ENCODE measurements around the gene F5.
"Not testable (repeated sequence)": the region's sequence is repeated elsewhere in the genome, so short reads cannot be mapped to it uniquely, and the experiment has no call there.

F5 gene

DNA sequence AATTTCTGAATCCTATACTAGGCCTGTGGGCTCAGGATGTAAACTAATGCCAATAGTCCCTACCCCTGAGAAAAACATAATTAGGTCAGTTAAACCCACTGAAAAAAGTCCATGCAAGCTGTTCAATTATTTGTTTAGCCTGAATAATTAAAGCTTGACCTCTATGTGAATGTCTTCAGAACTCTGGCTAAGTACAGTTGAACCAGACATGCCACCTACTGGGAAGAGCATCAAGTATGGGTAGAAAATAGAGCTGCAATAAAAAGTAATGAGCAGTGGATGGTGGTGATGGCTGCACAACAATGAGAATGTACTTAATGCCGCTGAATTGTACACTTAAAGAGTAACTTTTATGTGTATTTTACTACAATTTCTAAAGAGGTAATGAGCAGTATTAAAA is 76.9 kb downstream of the F5 start:
- no peak for DNase-seq (ENCODE audit: low read depth, low spot score)

DNA sequence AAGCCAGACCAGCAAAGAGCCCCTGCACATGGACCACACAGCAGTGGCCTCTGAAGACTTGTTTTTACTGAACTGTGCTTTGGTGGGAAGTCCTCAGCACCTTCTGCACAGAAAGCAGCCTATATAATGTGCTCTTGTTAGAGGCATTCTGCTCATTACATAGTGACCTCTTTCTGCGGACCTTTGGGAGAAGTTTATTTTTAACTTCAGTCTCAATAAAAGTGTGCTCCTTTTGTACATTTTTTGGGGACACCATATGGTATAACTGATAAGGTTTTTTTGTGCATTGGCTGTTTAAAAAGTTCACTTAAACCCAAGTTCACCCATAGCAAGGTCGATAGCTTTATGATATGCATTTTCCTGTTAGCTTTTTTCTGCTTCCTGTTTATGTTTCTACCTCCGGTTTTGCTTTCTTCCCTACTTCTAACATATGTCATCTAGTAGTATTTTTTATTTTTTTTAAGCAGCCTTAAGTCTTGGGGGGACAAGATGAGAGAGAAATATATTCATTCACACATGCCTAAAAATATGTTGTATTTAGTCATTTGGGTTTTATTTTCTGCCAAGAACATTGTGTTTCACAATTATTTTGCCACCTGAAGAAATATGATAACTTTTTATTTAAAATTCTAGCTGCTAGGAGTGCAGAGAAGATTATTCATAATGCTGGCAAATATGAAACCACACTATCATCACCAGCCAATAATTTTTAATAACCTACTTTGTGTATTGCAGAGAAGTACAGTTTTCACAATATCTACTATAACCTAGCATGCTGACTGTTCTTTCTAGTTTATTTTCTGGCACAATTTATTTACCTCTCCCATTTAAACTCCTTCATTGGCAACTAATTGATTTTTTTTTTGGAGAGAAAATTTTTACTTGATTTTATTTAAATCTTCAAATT is 77.6 kb downstream of the F5 start:
- no peak for DNase-seq (ENCODE audit: low read depth, low spot score)

DNA sequence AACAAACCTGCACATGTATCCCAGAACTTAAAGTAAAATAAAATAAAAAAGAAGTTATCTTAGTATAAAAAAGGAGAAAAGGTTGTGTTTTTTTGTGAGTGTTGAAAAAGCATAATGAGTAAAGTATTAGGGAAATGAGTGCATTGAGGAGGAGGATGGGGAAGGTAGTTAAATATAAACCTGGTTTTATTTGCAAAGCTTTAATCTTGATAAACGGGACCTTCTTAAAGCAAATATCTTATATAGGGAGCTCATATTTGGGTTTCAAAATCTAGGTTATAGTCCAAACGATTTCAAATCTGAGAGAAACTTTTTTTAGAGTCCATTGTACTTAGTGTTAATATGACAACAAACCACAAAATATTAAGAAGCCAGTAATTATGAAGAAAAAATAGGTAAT is 78.9 kb downstream of the F5 start:
- no peak for DNase-seq (ENCODE audit: low read depth, low spot score)

DNA sequence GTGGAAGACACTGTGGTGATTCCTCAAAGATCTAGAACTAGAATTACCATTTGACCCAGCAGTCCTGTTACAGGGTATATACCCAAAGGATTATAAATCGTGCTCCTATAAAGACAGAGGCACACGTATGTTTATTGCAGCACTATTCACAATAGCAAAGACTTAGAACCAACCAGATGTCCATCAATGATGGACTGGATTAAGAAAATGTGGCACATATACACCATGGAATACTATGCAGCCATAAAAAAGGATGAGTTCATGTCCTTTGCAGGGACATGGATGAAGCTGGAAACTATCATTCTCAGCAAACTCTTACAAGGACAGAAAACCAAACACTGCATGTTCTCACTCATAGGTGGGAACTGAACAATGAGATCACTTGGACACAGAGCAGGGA is 82.7 kb downstream of the F5 start:
- not testable (repeated sequence) for DNase-seq (ENCODE audit: low read depth, low spot score)

DNA sequence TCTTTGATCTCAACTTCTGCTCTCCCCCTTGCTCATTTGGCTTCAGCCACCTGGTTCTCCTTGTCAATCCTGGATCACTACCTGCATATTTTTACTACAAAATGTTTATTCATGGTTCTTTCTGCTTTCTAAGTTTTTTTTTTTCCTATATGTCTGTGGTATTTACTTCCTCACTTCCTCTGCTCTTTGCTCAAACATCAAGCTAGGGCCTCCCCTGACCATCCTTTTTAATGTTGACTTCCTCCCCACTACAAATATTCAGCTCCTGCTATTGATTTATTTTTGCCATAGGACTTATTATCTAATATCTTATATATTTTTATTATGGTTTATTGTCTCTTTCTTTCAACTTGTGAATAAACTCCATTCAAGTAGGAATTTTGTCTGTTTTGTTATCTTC is 86.5 kb downstream of the F5 start:
- DNase-seq (ENCODE audit: low read depth, low spot score): no peak

GRCh38 chr1:169497317-169497716 is 89.0 kb downstream of the F5 start:
- DNase-seq (ENCODE audit: low read depth, low spot score): no peak

GRCh38 chr1:169495916-169496315 is 90.4 kb downstream of the F5 start:
- DNase-seq (ENCODE audit: low read depth, low spot score): no peak

- no peak for DNase-seq (ENCODE audit: low read depth, low spot score)
Measured at GRCh38 chr1:169495046-169495775, 91.1 kb downstream of the F5 start.

DNA sequence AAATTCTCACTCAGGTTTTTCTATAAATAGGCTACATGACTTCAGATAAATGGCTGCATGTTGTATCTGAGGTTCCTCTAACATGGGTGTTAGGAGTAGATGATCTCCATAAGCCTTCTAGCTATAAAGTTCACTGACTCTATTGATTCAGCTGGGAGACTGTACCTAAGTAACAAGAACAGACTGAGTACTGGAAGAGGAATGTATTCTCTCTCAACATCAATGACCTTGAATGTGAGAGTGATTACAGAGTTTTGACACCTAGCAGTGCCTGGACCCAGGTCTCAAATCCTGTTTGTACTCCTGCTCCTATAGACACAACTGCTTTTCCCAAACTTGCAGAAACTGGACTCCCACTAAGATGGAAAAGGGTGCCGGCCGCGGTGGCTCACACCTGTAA is 91.9 kb downstream of the F5 start:
- DNase-seq (ENCODE audit: low read depth, low spot score): no peak

GRCh38 chr1:169493251-169493650 is 93.0 kb downstream of the F5 start:
- no peak for DNase-seq (ENCODE audit: low read depth, low spot score)

GRCh38 chr1:169491845-169492281 is 94.4 kb downstream of the F5 start:
- no peak for DNase-seq (ENCODE audit: low read depth, low spot score)

GRCh38 chr1:169488157-169488556 is 98.1 kb downstream of the F5 start:
- no peak for DNase-seq (ENCODE audit: low read depth, low spot score)

DNA sequence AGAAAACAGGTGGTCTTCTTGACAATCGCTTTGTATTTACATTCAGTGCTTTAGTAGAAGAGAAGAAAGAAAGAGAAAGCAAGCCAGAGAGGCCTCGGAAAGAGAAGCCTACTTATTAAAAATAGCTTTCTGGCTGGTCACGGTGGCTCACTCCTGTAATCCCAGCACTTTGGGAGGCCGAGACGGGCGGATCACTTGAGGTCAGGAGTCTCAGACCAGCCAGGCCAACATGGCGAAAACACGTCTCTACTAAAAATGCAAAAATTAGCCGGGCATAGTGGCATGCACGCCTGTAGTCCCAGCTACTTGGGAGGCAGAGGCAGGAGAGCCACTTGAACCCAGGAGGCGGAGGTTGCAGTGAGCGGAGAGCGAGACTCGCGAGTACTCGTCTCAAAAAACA is 98.7 kb downstream of the F5 start:
- no peak for DNase-seq (ENCODE audit: low read depth, low spot score)

GRCh38 chr1:169487133-169487532 is 99.1 kb downstream of the F5 start:
- DNase-seq (ENCODE audit: low read depth, low spot score): no peak

DNA sequence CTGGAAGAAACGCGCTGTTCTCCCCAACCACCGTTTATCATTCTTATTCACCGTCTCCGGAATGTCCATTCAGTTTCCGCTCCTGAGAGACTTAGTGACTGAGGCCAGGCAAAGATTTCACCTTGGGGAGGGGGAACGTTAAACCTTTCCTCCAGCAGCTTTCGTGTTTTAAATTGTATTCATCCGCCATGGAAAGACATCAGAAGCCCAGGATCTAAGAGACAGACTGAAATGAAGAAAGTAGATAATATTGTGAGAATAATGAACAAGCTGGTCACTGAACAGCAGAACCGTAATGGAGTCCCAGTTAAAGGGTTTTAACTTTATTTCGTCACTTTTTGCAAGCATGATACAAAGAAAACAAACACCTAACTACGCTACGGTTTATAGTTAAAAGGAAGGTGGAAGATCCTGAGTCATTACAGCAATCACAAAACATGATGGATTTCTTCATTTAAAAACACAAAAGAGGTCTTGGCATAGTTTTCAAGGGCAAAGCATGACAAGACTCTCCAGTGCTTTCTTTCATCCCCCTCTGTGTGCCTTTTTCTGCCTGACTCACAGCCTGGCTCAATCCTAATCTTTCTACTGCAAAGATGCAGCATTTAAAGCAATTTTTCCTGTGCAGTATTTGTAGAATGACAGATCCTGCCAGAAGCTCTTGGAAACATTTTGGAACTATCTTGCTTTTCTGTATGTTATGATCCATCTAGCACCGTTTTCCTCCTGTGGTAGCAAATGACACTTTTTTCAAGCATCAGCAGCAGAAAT is 99.8 kb downstream of the F5 start:
- no peak for DNase-seq (ENCODE audit: low read depth, low spot score)

- DNase-seq (ENCODE audit: low read depth, low spot score): peak; percentile 98
Measured at GRCh38 chr1:169485431-169486280, 100.6 kb downstream of the F5 start, which contains the start of gene SLC19A2. Gene SLC19A2 (minus strand): TSS chr1:169485944. CDS start chr1:169485766, 178 bp downstream.

GRCh38 chr1:169484683-169485430 is 101.4 kb downstream of the F5 start:
- DNase-seq (ENCODE audit: low read depth, low spot score): no peak

DNA sequence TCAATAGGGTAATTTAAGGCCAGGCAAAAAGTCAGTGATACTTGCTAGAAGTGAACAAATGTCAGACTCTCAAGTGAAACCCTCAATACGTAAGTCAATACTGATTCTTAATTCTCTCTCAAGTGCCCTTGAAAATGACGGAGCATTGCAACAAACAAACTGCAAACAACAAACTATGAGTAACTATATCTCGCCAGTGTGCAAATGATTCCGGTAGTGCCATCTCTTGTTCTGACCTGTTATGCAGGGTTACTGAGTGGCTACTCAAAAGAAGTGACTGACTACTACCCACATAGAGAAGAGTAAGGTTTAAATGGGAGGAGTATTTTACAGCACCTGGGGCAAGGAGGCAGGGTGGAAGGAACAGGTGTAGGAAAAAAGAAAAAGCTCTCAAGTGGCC is 102.2 kb downstream of the F5 start:
- no peak for DNase-seq (ENCODE audit: low read depth, low spot score)

DNA sequence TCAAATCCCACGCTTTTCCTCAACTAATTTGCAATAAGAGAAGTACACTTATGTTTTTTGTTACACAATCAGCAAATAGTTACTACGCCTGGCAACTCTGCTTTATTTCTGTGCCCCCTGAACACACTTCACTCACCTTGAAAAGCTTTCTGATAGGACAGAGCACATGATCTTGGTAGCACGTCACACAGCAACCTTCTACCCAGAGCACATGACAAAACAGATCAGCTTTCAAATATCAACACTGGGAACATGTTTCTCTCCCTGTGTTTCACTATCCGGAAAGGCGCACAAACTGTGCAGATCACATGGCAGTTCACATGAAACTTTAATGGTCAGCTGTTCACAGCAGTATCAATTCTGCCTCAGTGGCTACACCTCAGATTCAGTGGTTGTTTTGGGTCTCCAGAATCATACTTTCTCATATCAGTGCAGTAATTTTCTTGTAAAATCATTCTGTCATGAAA is 102.7 kb downstream of the F5 start:
- no peak for DNase-seq (ENCODE audit: low read depth, low spot score)

DNA sequence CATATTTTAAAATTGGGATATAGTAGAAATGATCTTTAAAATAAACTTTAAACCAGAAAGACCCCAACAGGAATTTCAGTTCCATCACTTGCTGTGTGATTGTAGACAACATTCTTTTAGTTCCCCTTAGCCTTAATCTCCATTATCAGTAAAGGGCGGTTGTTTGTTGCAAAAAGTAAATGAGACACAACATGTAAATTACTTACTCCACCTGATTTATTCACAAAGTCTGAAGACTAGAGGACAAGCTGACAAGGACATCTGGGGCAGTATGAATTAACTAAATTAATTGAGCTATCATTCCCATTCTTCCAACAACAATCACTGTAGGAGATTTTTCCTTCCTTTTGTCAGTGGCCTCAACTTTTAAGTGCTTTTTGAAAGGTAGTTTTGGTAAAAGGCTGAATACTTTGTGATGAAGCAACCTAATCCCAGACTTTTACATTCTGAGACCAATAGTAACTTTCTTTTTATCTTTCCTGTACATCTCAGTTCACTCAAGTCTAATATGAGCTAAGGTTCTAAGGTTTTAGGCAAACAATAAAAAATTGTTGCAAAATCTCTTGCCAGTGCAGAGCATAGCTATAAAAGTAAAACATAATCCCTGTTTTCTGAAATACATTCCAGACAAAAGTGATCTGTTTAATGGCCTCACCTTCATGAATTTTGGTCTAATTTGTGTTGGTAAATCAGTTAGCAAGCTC is 106.8 kb downstream of the F5 start:
- DNase-seq (ENCODE audit: low read depth, low spot score): no peak
